SK-N-SH treated with all-trans-retinoic acid at 6 μM for 48 hours (cell line): ENCODE results near the gene P3H1.

Source experiments
- ATAC-seq: fragments of 200-7000 bp; cut with Tn5 transposase; 3 replicates; pipeline ENCODE4 v1.9.1; 2020; ENCODE audit warnings: mild to moderate bottlenecking, moderate library complexity
- ARNTL ChIP-seq: fragments of 450-650 bp; formaldehyde crosslinking; IDR thresholded peaks from 2 replicates; pipeline ENCODE4 v1.5.0; 2020; ENCODE audit warnings: low read depth, mild to moderate bottlenecking, moderate library complexity, borderline replicate concordance
- BACH2 ChIP-seq: fragments of 250-450 bp; sonication (Bioruptor Pico); IDR thresholded peaks from 2 replicates; pipeline ENCODE4 v1.9.0; 2021; ENCODE audit warnings: mild to moderate bottlenecking, borderline replicate concordance
- CREB5 ChIP-seq: fragments of 250-450 bp; sonication (Bioruptor Pico); IDR thresholded peaks from 2 replicates; pipeline ENCODE4 v1.5.1; 2020; ENCODE audit warnings: low read depth, mild to moderate bottlenecking, moderate library complexity
- CSDC2 ChIP-seq: fragments of 250-450 bp; sonication (Bioruptor Pico); IDR thresholded peaks from 2 replicates; pipeline ENCODE4 v1.5.0; 2020; ENCODE audit warnings: mild to moderate bottlenecking, moderate library complexity
- CSRNP3 ChIP-seq: fragments of 250-450 bp; sonication (Bioruptor Pico); IDR thresholded peaks from 2 replicates; pipeline ENCODE4 v1.5.1; 2021; ENCODE audit warnings: mild to moderate bottlenecking, moderate library complexity
- GLIS3 ChIP-seq: fragments of 250-450 bp; sonication (Bioruptor Pico); IDR thresholded peaks from 2 replicates; pipeline ENCODE4 v1.5.0; 2020; ENCODE audit warnings: mild to moderate bottlenecking, moderate library complexity
- ISL1 ChIP-seq: fragments of 250-450 bp; sonication (Bioruptor Pico); IDR thresholded peaks from 2 replicates; pipeline ENCODE4 v2.1.2; 2022; ENCODE audit warnings: mild to moderate bottlenecking, moderate library complexity
- OSR1 ChIP-seq: fragments of 250-450 bp; sonication (Bioruptor Pico); IDR thresholded peaks from 2 replicates; pipeline ENCODE4 v1.8.0; 2022; ENCODE audit warnings: moderate library complexity, mild to moderate bottlenecking, inconsistent platforms
- PATZ1 ChIP-seq: fragments of 250-450 bp; sonication (Bioruptor Pico); IDR thresholded peaks from 2 replicates; pipeline ENCODE4 v1.8.0; 2020; ENCODE audit warnings: mild to moderate bottlenecking, moderate library complexity, borderline replicate concordance
- PPARA ChIP-seq: fragments of 250-450 bp; sonication (Bioruptor Pico); IDR thresholded peaks from 2 replicates; pipeline ENCODE4 v1.5.0; 2020; ENCODE audit warnings: mild to moderate bottlenecking, borderline replicate concordance
- RARB ChIP-seq: fragments of 250-450 bp; sonication (Bioruptor Pico); IDR thresholded peaks from 2 replicates; pipeline ENCODE4 v1.8.0; 2021; ENCODE audit warnings: mild to moderate bottlenecking, moderate library complexity
- SNAI2 ChIP-seq: fragments of 250-450 bp; sonication (Bioruptor Pico); IDR thresholded peaks from 2 replicates; pipeline ENCODE4 v1.5.0; 2020; ENCODE audit warnings: mild to moderate bottlenecking, moderate library complexity
- TCF4 ChIP-seq: fragments of 250-450 bp; sonication (Bioruptor Pico); IDR thresholded peaks from 2 replicates; pipeline ENCODE4 v1.8.0; 2021; ENCODE audit warnings: mild to moderate bottlenecking, moderate library complexity, borderline replicate concordance
- TOX ChIP-seq: fragments of 250-450 bp; sonication (Bioruptor Pico); IDR thresholded peaks from 2 replicates; pipeline ENCODE4 v1.8.0; 2021; ENCODE audit warnings: mild to moderate bottlenecking, moderate library complexity, borderline replicate concordance
- ZC3H10 ChIP-seq: fragments of 250-450 bp; sonication (Bioruptor Pico); IDR thresholded peaks from 2 replicates; pipeline ENCODE4 v1.5.1; 2021; ENCODE audit warnings: mild to moderate bottlenecking, moderate library complexity
- ZFP30 ChIP-seq: fragments of 450-650 bp; formaldehyde crosslinking; IDR thresholded peaks from 2 replicates; pipeline ENCODE4 v1.5.0; 2022; ENCODE audit warnings: mild to moderate bottlenecking, moderate library complexity
- ZNF565 ChIP-seq: fragments of 450-650 bp; formaldehyde crosslinking; conservative IDR thresholded peaks from 2 replicates; pipeline ENCODE4 v1.5.0; 2020; ENCODE audit warnings: low read depth, mild to moderate bottlenecking, moderate library complexity
- ZNF70 ChIP-seq: fragments of 450-650 bp; formaldehyde crosslinking; IDR thresholded peaks from 2 replicates; pipeline ENCODE4 v1.5.0; 2020; ENCODE audit warnings: mild to moderate bottlenecking, moderate library complexity
- ZNF8 ChIP-seq: fragments of 450-650 bp; formaldehyde crosslinking; IDR thresholded peaks from 2 replicates; pipeline ENCODE4 v1.5.0; 2020; ENCODE audit warnings: mild to moderate bottlenecking, moderate library complexity
- TF ChIP-seq, protein P1 (sequence below): fragments of 250-450 bp; sonication (Bioruptor Pico); IDR thresholded peaks from 2 replicates; pipeline ENCODE4 v1.8.0; 2021; ENCODE audit warnings: low read depth, mild to moderate bottlenecking, moderate library complexity, borderline replicate concordance
- TF ChIP-seq, protein P2 (sequence below): fragments of 250-450 bp; sonication (Bioruptor Pico); IDR thresholded peaks from 2 replicates; pipeline ENCODE4 v1.5.0; 2020; ENCODE audit warnings: mild to moderate bottlenecking, moderate library complexity

Gene P3H1

DNA sequence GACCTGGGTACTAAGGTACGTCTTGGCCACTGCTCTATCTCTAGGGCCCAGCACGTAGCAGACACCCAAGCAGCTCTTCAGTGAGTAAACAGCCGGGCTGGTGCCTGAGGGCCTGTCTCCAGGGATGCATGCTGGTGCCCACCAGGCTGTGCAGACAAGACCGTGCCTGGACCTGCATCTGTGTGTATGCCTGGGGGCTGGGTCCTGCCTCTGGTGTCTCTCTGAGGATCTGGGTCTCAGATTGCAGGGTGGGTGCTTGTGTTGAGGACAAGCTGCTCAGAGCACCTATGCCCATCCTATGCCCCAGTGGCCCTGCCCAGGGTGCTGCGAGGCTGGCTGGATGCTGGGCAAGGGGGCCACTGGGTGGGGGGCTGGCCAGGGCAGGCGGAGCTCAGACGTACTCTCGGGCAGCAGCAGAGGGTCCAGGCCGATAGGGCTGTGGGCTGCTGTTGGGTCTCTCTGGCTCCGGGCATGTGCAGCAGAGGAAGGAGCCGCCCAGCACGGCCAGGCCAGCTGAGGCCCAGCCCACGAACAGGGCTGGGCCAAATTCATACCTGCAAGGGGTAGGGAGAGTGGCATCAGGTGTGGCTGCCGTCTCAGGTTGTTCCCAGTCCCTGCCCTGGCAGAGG lies 31.2 kb downstream of the P3H1 start:
- no peak for ATAC-seq
- TF ChIP-seq SNAI2 (CRISPR knock-in tag), result no peak
- no peak for TF ChIP-seq PATZ1
- no peak for TF ChIP-seq ZC3H10
- no peak for TF ChIP-seq TOX (CRISPR knock-in tag)
- no peak for TF ChIP-seq TCF4 (CRISPR knock-in tag)
- no peak for TF ChIP-seq PPARA (CRISPR knock-in tag)
- no peak for TF ChIP-seq ARNTL (CRISPR knock-in tag)
- no peak for TF ChIP-seq ZNF70 (CRISPR knock-in tag)
- TF ChIP-seq ZFP30, result no peak
- TF ChIP-seq ZNF565, result no peak
- no peak for TF ChIP-seq OSR1 (CRISPR knock-in tag)
- TF ChIP-seq ZNF8 (CRISPR knock-in tag), result no peak
- TF ChIP-seq, protein P1, sequence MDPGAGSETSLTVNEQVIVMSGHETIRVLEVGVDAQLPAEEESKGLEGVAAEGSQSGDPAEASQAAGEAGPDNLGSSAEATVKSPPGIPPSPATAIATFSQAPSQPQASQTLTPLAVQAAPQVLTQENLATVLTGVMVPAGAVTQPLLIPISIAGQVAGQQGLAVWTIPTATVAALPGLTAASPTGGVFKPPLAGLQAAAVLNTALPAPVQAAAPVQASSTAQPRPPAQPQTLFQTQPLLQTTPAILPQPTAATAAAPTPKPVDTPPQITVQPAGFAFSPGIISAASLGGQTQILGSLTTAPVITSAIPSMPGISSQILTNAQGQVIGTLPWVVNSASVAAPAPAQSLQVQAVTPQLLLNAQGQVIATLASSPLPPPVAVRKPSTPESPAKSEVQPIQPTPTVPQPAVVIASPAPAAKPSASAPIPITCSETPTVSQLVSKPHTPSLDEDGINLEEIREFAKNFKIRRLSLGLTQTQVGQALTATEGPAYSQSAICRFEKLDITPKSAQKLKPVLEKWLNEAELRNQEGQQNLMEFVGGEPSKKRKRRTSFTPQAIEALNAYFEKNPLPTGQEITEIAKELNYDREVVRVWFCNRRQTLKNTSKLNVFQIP (CRISPR knock-in tag), result no peak
- TF ChIP-seq RARB (CRISPR knock-in tag), result no peak
- TF ChIP-seq CREB5, result no peak
- no peak for TF ChIP-seq BACH2 (CRISPR knock-in tag)
- TF ChIP-seq ISL1 (CRISPR knock-in tag), result no peak
- TF ChIP-seq, protein P2, sequence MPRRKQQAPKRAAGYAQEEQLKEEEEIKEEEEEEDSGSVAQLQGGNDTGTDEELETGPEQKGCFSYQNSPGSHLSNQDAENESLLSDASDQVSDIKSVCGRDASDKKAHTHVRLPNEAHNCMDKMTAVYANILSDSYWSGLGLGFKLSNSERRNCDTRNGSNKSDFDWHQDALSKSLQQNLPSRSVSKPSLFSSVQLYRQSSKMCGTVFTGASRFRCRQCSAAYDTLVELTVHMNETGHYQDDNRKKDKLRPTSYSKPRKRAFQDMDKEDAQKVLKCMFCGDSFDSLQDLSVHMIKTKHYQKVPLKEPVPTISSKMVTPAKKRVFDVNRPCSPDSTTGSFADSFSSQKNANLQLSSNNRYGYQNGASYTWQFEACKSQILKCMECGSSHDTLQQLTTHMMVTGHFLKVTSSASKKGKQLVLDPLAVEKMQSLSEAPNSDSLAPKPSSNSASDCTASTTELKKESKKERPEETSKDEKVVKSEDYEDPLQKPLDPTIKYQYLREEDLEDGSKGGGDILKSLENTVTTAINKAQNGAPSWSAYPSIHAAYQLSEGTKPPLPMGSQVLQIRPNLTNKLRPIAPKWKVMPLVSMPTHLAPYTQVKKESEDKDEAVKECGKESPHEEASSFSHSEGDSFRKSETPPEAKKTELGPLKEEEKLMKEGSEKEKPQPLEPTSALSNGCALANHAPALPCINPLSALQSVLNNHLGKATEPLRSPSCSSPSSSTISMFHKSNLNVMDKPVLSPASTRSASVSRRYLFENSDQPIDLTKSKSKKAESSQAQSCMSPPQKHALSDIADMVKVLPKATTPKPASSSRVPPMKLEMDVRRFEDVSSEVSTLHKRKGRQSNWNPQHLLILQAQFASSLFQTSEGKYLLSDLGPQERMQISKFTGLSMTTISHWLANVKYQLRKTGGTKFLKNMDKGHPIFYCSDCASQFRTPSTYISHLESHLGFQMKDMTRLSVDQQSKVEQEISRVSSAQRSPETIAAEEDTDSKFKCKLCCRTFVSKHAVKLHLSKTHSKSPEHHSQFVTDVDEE (CRISPR knock-in tag), result no peak
- no peak for TF ChIP-seq GLIS3 (CRISPR knock-in tag)
- TF ChIP-seq CSRNP3 (CRISPR knock-in tag), result no peak

DNA sequence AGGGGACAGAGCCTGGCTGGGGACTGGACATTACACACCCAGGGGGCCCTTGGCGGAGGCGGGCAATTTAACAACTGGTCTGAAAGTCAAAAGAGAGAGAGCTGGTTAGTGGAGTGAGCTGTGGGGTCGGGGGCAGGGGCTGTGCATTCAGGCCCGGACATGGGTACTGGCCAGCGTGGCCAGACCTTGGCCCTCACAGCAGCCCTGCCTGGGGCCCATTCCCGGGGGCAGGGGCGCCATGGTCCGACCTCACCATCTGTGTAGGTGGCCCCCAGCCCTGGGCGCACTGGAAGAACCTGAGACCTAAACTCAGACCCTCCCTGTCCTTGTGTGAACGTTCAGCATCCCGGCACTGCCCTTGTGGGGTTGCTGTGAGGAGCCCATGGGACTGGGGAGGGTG lies 31.8 kb downstream of the P3H1 start:
- ATAC-seq, result no peak
- TF ChIP-seq PATZ1 (no peak), BACH2 (CRISPR knock-in tag) (no peak), CSDC2 (CRISPR knock-in tag) (no peak), ZC3H10 (no peak), PPARA (CRISPR knock-in tag) (no peak), ARNTL (CRISPR knock-in tag) (no peak), TCF4 (CRISPR knock-in tag) (no peak), OSR1 (CRISPR knock-in tag) (no peak), ZNF70 (CRISPR knock-in tag) (no peak), CREB5 (no peak)
- TF ChIP-seq, protein P2 (CRISPR knock-in tag), result no peak
- TF ChIP-seq, protein P1 (CRISPR knock-in tag), result no peak
